Measurements from ENCODE around the gene RPL37A. TPM values are rescaled to one million over a fixed set of nuclear protein-coding genes. Genes with fewer than 3 reads are reported as not detected.

Gene RPL37A
- total RNA-seq, 2 experiments from 2014 or later = 3,787 to 3,863 TPM

GRCh38 chr2:216539120-216539519 is 40.5 kb downstream of the RPL37A start:
- POLR2A ChIA-PET = no interaction called here
- CTCF ChIA-PET = no interaction called here

GRCh38 chr2:216539791-216540241 is 41.2 kb downstream of the RPL37A start:
- CTCF ChIA-PET = no interaction called here

GRCh38 chr2:216540920-216541319 is 42.3 kb downstream of the RPL37A start:
- CTCF ChIA-PET = no interaction called here
- POLR2A ChIA-PET = no interaction called here

More at GRCh38 chr2:216539791-216540241, 41.2 kb downstream of the RPL37A start:
- POLR2A ChIA-PET = no interaction called here

- ChIA-PET CTCF (no interaction called here), POLR2A (no interaction called here)
These were observed 42.9 kb downstream of the RPL37A start for GRCh38 chr2:216541505-216541904.

GRCh38 chr2:216545359-216545758 is 46.7 kb downstream of the RPL37A start:
- POLR2A ChIA-PET = no interaction called here
- CTCF ChIA-PET = no interaction called here

GRCh38 chr2:216546241-216546640 is 47.6 kb downstream of the RPL37A start:
- ChIA-PET POLR2A (no interaction called here), CTCF (interaction anchor here (0.6 kb wide), 1 partner anchor 1118 kb away, joined by 3 read pairs; no protein-coding TSS in a partner anchor)

GRCh38 chr2:216546641-216547403 is 48.2 kb downstream of the RPL37A start:
- ChIA-PET CTCF (interaction anchor here (0.6 kb wide), 1 partner anchor 1117 kb away, joined by 3 read pairs; no protein-coding TSS in a partner anchor), POLR2A (no interaction called here)

GRCh38 chr2:216548901-216549331 is 50.3 kb downstream of the RPL37A start:
- ChIA-PET POLR2A (no interaction called here), CTCF (no interaction called here)

- POLR2A ChIA-PET = no interaction called here
- CTCF ChIA-PET = no interaction called here
These were observed 51.5 kb downstream of the RPL37A start for GRCh38 chr2:216549926-216550690.

GRCh38 chr2:216551234-216552068 is 52.8 kb downstream of the RPL37A start:
- POLR2A ChIA-PET = no interaction called here
- CTCF ChIA-PET = no interaction called here

- CTCF ChIA-PET = no interaction called here
- POLR2A ChIA-PET = no interaction called here
These were observed 54.4 kb downstream of the RPL37A start for GRCh38 chr2:216553093-216553478.

Other genes starting within 250 kb of the RPL37A start
- gene MARCHF4, start 126.4 kb upstream of the RPL37A start, total RNA-seq = not detected
- gene SMARCAL1, start 86.4 kb upstream of the RPL37A start, total RNA-seq = 10 to 100 TPM; 25.0 to 28.4 TPM
- gene IGFBP2, start 134.6 kb downstream of the RPL37A start, total RNA-seq = 1 to 10 TPM; 5.8 to 5.9 TPM
- gene IGFBP5, start 196.7 kb downstream of the RPL37A start, total RNA-seq = not detected